HUES6 (cell line): ENCODE results near the gene DENND1A.

Experiments used
- H3K27ac ChIP-seq: 2 replicates; pipeline ENCODE4 v1.7.0; 2013; ENCODE audit warnings: low read depth, mild to moderate bottlenecking, low read length, inconsistent platforms
- H3K27me3 ChIP-seq: 2 replicates; pipeline ENCODE4 v1.6.1; 2013; ENCODE audit warnings: low read length; ENCODE audit not compliant: control insufficient read depth, insufficient read depth
- H3K36me3 ChIP-seq: 2 replicates; pipeline ENCODE4 v1.6.1; 2013; ENCODE audit warnings: low read length; ENCODE audit not compliant: control insufficient read depth, insufficient read depth
- H3K4me1 ChIP-seq: 2 replicates; pipeline ENCODE4 v1.6.1; 2013; ENCODE audit warnings: low read length; ENCODE audit not compliant: control insufficient read depth, insufficient read depth
- H3K4me3 ChIP-seq: 2 replicates; pipeline ENCODE4 v1.5.1; 2013; ENCODE audit warnings: low read depth, low read length
- H3K9ac ChIP-seq: one replicate; pipeline ENCODE4 v1.6.1; 2013; ENCODE audit warnings: mild to moderate bottlenecking, low read length
- H3K9me3 ChIP-seq: 2 replicates; pipeline ENCODE4 v1.6.1; 2013; ENCODE audit warnings: low read depth, low read length; ENCODE audit not compliant: control insufficient read depth, insufficient read depth

Gene DENND1A

GRCh38 chr9:123657941-123658340, 272.0 kb downstream of the DENND1A start:
- Histone ChIP-seq H3K4me3 (no peak overlapping the region), H3K9ac (no peak overlapping the region), H3K36me3 (peaks cover 2% of the 10 kb centered on the region; the same call in 1 of the 2 replicates), H3K9me3 (peaks cover 7% of the 10 kb centered on the region; the same call in 1 of the 2 replicates), H3K4me1 (peaks cover 18% of the 10 kb centered on the region), H3K27me3 (no peaks in the 10 kb centered on the region), H3K27ac (no peak overlapping the region)

DNA sequence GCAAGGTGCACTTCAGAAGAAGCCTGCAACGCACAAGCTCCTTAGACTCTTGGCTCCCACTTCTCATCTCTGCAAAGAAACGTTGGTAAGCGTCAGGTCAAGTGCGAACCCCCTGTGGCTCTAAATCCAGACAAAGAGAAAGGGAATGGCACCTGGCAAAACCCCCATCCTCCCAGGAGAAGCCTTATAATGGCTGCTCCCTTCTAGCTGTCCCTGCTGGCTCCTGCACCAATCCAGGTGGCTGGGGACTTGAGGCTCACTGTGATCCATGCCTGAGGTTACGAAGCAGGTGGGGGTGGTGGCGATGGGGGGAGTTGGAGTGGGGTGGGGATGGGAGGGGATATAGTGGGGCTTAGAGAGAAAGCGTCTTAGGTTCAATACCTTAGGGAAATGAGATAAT, 272.8 kb downstream of the DENND1A start:
- Histone ChIP-seq H3K4me1 (peaks cover 18% of the 10 kb centered on the region), H3K9ac (no peak overlapping the region), H3K27me3 (no peaks in the 10 kb centered on the region), H3K9me3 (peaks cover 3% of the 10 kb centered on the region; the same call in 1 of the 2 replicates), H3K27ac (no peak overlapping the region), H3K4me3 (no peak overlapping the region), H3K36me3 (peaks cover under 1% of the 10 kb centered on the region; the same call in 1 of the 2 replicates)

- Histone ChIP-seq H3K9ac (no peak overlapping the region), H3K27me3 (no peaks in the 10 kb centered on the region), H3K27ac (no peak overlapping the region), H3K36me3 (no peaks in the 10 kb centered on the region), H3K9me3 (no peaks in the 10 kb centered on the region), H3K4me3 (no peak overlapping the region), H3K4me1 (peaks cover 18% of the 10 kb centered on the region)
These were observed 273.4 kb downstream of the DENND1A start for GRCh38 chr9:123656565-123656964.

DNA sequence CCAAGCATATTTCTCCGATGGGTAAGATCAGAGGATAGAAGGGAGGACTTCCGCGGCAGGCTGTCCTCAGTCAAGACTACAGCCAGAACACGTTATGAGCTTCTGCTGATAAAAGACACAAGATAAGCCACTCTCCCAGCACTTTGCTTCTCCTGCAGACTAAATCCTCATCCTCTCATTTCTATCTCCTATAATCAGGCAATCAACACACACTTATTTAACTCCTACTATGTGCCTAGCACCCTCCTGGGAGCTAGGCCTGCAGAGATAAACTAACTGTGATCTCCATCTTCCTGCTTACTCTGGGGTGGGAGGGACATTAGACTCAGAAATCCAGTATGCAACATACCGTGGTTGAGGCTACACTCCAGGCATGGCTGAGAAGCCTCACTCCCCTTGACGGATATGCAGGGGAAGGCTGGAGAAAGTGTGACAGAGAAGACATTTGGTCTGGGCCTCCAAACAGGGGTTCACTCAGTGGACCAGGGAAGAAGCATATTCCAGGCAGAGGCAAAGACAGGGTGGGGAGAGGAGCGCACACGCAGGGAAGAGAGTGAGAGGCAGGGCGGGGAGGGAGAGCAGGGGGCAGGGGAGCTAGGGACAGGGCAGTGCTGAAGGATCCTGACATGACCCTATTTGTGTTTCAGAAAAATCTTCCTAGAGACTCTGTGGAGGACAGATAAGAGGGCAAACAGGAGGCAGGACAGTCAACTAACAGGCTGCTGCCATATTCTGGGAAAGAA, 274.1 kb downstream of the DENND1A start:
- Histone ChIP-seq H3K27me3 (no peaks in the 10 kb centered on the region), H3K4me3 (no peak overlapping the region), H3K9me3 (no peaks in the 10 kb centered on the region), H3K36me3 (no peaks in the 10 kb centered on the region), H3K4me1 (peaks cover 18% of the 10 kb centered on the region), H3K9ac (no peak overlapping the region), H3K27ac (no peak overlapping the region)

- peaks cover 17% of the 10 kb centered on the region for H3K4me1 ChIP-seq
- no peaks in the 10 kb centered on the region for H3K9me3 ChIP-seq
- no peak overlapping the region for H3K9ac ChIP-seq
- no peak overlapping the region for H3K4me3 ChIP-seq
- H3K27ac ChIP-seq: no peak overlapping the region
- H3K27me3 ChIP-seq: no peaks in the 10 kb centered on the region
- no peaks in the 10 kb centered on the region for H3K36me3 ChIP-seq
These were observed 274.8 kb downstream of the DENND1A start for GRCh38 chr9:123654994-123655637.

- Histone ChIP-seq H3K9ac (no peak overlapping the region), H3K9me3 (no peaks in the 10 kb centered on the region)
These were observed 275.5 kb downstream of the DENND1A start for GRCh38 chr9:123654218-123654993.

GRCh38 chr9:123652416-123652815, 277.5 kb downstream of the DENND1A start:
- Histone ChIP-seq H3K36me3 (no peaks in the 10 kb centered on the region), H3K9me3 (no peaks in the 10 kb centered on the region), H3K27ac (no peak overlapping the region), H3K4me3 (no peak overlapping the region), H3K27me3 (no peaks in the 10 kb centered on the region), H3K9ac (no peak overlapping the region), H3K4me1 (peaks cover 10% of the 10 kb centered on the region)

More at GRCh38 chr9:123654218-123654993, 275.5 kb downstream of the DENND1A start:
- Histone ChIP-seq H3K4me3 (no peak overlapping the region), H3K27me3 (no peaks in the 10 kb centered on the region), H3K36me3 (no peaks in the 10 kb centered on the region), H3K27ac (no peak overlapping the region), H3K4me1 (peaks cover 14% of the 10 kb centered on the region)

DNA sequence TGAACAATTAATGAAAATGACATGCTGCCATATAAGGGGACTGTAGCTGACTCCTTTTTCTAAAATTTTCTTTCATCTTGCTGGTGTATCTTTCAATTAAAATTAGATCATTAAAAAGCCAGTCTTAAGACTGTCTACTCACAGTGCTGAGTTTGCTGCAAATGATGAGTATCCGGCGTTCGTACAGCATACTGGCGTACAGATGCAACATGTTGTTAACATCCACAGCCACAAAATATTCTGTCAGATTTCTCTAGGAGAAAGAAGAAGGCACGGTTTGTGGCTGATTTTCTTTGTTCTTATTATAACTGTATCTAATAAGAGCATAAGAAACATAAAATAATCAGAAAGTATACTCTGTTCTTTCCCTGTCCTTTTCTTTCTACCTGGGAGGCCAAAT, 278.1 kb downstream of the DENND1A start:
- Histone ChIP-seq H3K36me3 (no peaks in the 10 kb centered on the region), H3K4me1 (peaks cover 7% of the 10 kb centered on the region; the same call in 1 of the 2 replicates), H3K9ac (no peak overlapping the region), H3K27ac (no peak overlapping the region), H3K4me3 (no peak overlapping the region), H3K9me3 (no peaks in the 10 kb centered on the region), H3K27me3 (no peaks in the 10 kb centered on the region)

- H3K4me1 ChIP-seq: 0 out of 2 replicates have a peak, but pooled peaks cover 4% of the 10 kb centered on the region
- no peaks in the 10 kb centered on the region for H3K27me3 ChIP-seq
- no peaks in the 10 kb centered on the region for H3K36me3 ChIP-seq
- H3K4me3 ChIP-seq: no peak overlapping the region
- H3K9ac ChIP-seq: no peak overlapping the region
- no peaks in the 10 kb centered on the region for H3K9me3 ChIP-seq
- H3K27ac ChIP-seq: no peak overlapping the region
These were observed 278.7 kb downstream of the DENND1A start for GRCh38 chr9:123651273-123651672.

GRCh38 chr9:123649909-123650308, 280.0 kb downstream of the DENND1A start:
- H3K4me1 ChIP-seq: 0 out of 2 replicates have a peak, but pooled peaks cover under 1% of the 10 kb centered on the region
- H3K27ac ChIP-seq: no peak overlapping the region
- H3K9ac ChIP-seq: no peak overlapping the region
- no peak overlapping the region for H3K4me3 ChIP-seq
- no peaks in the 10 kb centered on the region for H3K36me3 ChIP-seq
- no peaks in the 10 kb centered on the region for H3K27me3 ChIP-seq
- no peaks in the 10 kb centered on the region for H3K9me3 ChIP-seq

- Histone ChIP-seq H3K27ac (no peak overlapping the region), H3K36me3 (no peaks in the 10 kb centered on the region)
These were observed 282.8 kb downstream of the DENND1A start for GRCh38 chr9:123647145-123647544.

More at GRCh38 chr9:123647145-123647544, 282.8 kb downstream of the DENND1A start:
- H3K4me1 ChIP-seq: no peaks in the 10 kb centered on the region
- H3K27me3 ChIP-seq: no peaks in the 10 kb centered on the region
- no peak overlapping the region for H3K4me3 ChIP-seq
- H3K9me3 ChIP-seq: no peaks in the 10 kb centered on the region
- H3K9ac ChIP-seq: no peak overlapping the region
